ENCODE data around the gene CLTA. TPM values are rescaled to one million over a fixed set of nuclear protein-coding genes. Genes with fewer than 3 reads are reported as not detected.

Gene CLTA
- total and polyA plus RNA-seq, 12 donors, result 95.6 to 301 (median 208) TPM

DNA sequence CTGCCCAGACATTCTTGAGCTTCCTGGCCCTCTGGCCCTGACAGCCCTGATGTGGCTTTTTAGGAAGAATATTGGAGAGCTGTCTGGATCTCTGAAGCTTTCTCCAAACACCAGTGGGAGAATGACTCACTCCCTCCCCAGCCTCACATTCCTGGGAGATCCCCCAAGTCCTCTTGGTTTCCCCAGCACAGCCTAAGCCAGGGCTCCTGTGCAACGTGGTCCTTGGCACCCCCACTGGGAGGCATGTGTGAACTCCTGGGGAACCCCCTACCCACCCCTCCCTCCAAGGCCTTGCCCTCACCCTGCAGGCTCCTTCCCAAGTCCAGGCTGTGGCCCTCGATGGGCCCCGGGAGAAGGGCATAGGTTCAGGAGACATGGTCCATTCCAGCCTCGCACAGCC is 41.5 kb upstream of the CLTA start:
- H3K9me3 ChIP-seq (replicated peaks in 1 of 3), result no peaks in the 10 kb centered on the region
- peaks cover 15 to 31% of the 10 kb centered on the region in 2 donors for H3K4me1 ChIP-seq (replicated peaks in 1 of 2)
- peak in 3 of 7 donors; percentile 48 to 68 (median 49) for DNase-seq
- no peak overlapping the region for H3K4me3 ChIP-seq
- no peaks in the 10 kb centered on the region for H3K27me3 ChIP-seq
- TF ChIP-seq, protein P1, sequence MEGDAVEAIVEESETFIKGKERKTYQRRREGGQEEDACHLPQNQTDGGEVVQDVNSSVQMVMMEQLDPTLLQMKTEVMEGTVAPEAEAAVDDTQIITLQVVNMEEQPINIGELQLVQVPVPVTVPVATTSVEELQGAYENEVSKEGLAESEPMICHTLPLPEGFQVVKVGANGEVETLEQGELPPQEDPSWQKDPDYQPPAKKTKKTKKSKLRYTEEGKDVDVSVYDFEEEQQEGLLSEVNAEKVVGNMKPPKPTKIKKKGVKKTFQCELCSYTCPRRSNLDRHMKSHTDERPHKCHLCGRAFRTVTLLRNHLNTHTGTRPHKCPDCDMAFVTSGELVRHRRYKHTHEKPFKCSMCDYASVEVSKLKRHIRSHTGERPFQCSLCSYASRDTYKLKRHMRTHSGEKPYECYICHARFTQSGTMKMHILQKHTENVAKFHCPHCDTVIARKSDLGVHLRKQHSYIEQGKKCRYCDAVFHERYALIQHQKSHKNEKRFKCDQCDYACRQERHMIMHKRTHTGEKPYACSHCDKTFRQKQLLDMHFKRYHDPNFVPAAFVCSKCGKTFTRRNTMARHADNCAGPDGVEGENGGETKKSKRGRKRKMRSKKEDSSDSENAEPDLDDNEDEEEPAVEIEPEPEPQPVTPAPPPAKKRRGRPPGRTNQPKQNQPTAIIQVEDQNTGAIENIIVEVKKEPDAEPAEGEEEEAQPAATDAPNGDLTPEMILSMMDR (IDR thresholded peaks at IDR 0.05), result no peak
- TF ChIP-seq POLR2A (IDR thresholded peaks at IDR 0.05), result no peak
- 48 to 76% (median 54%) methylated on average over 4 of the region's 4 CpGs for WGBS, 4 donors
- intact Hi-C loops (cut with DNase I), result no loop called here
- peak overlapping the region; percentile 8 to 90 (median 49) for H3K27ac ChIP-seq
- no peaks in the 10 kb centered on the region for H3K36me3 ChIP-seq (replicated peaks in 1 of 2)

DNA sequence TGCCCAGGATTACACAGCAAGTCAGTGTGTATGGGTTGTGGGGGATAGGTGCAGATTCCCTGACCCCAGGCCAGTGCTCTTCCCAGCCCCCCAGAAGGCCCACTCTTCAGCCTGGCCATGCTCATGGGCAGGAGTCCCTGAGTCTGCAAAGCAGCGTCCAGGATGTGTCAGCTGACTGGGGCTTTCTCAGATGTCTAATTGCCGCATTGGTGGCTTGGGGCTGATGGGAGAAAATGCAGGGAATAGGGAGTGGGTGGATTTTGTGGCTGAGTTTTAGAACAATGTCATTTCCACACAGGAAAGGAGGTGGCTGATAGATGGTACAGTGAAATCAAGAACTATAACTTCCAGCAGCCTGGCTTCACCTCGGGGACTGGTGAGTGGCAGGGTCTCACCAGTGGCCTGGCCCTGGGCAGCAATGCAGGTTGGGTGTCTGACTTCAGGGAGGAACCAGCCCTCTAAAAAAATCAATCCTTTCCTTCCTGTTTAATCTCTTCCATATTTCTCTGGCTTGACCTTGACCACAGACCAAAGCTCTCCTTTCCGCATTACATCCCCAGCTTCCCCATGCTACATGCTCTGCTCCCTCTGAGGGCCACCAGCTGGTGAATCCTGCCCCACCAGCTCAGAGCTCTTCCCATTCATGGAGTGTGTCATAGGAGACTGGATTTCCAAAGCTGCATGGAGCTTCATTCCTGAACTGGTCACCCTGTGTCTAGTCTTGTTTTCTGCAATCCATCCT is 40.0 kb upstream of the CLTA start:
- DNase-seq, result no peak
- intact Hi-C loops (cut with DNase I), result no loop called here
- Histone ChIP-seq H3K27me3 (no peaks in the 10 kb centered on the region), H3K9me3 (replicated peaks in 1 of 3) (no peaks in the 10 kb centered on the region), H3K4me1 (replicated peaks in 1 of 2) (peaks cover 15 to 41% of the 10 kb centered on the region in 2 donors), H3K36me3 (replicated peaks in 1 of 2) (no peaks in the 10 kb centered on the region), H3K27ac (peak overlapping the region in 2 of 5 donors; percentile 47 to 75), H3K4me3 (no peak overlapping the region)
- 55 to 60% (median 58%) methylated on average over 4 of the region's 4 CpGs for WGBS, 4 donors
- TF ChIP-seq, protein P1 (IDR thresholded peaks at IDR 0.05), result no peak
- TF ChIP-seq POLR2A (IDR thresholded peaks at IDR 0.05), result no peak

DNA sequence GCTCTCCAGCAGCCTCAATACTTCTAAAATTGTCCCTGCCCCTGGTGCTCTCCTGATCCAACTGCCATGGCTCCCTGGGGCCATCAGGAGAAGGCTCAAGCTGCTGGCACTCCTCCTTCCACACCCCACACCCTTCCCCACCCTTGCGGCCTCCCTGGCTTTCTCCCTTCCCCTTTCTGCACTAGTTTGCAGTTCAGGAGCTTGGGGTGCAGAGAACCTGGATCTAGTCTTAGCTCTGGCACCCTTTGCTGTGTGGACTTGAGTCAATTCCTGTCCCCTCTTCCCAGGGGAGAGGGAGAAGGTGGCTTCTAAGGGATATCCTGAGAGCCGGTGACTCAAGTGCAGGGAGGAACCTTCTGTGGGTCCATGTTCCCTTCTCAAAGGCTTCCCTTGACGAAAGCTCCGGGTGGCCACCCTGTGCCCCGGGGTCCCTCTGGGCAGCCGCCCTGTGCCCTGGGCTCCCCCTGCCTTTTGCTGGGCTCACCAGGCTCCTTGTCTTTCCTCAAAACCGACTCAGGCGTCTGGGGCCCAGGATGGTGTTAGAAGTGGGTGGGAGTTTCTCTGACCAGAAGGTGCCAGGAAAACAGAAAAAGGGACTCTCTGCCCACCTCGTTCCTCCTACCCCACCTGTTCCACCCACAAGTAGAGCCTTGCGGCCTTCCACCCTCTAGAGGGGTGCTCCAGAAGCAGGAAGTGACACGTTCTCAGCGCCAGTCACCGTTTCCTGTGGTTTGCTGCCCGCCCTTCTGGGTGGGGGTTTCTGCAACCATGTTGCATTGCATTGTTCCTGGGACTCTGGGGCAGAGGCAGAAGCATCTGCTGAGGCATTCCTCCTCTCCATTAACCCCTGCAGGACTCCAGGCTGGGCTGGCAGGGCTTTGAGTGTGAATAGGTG is 39.2 kb upstream of the CLTA start:
- Histone ChIP-seq H3K9me3 (replicated peaks in 1 of 3) (no peaks in the 10 kb centered on the region), H3K27me3 (no peaks in the 10 kb centered on the region), H3K4me1 (replicated peaks in 1 of 2) (peaks cover 15 to 41% of the 10 kb centered on the region in 2 donors), H3K36me3 (replicated peaks in 1 of 2) (no peaks in the 10 kb centered on the region), H3K27ac (peak overlapping the region in 2 of 5 donors; percentile 47 to 75), H3K4me3 (no peak overlapping the region)
- WGBS, 4 donors, result 69 to 82% (median 79%) methylated on average over 13 to 14 of the region's 14 CpGs
- intact Hi-C loops (cut with DNase I), result no loop called here
- peak in 6 of 7 donors; percentile 47 to 74 (median 58) for DNase-seq
- TF ChIP-seq, protein P1 (IDR thresholded peaks at IDR 0.05), result no peak
- TF ChIP-seq POLR2A (IDR thresholded peaks at IDR 0.05), result no peak

DNA sequence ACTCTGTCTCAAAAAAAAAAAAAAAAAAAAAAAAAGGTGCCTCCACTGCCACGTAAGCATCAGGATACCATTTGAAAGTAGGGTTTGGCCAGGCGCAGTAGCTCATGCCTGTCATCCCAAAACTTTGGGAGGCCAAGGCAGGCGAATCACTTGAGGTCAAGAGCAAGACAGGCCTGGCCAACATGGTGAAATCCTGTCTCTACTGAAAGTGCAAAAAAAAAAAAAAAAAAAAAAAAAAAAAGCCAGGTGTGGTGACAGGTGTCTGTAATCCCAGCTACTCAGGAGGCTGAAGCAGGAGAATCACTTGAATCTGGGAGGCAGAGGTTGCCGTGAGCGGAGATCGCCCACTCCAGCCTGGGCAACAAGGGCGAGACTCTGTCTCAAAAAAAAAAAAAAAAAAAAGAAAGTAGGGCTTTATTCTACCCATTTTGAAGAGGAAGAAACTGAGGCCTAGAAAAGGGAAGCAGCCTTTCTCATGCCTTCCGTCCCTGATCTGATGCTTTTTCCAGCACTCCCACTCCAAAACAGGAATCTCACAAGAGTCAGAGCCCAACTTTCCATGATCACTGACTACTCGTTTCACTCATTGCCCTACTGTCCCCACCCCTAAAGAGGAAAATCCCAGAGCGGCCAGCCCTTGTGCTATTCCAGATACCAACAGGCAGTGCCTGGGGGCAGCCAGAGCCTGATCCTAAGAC is 37.8 kb upstream of the CLTA start:
- intact Hi-C loops (cut with DNase I), result no loop called here
- Histone ChIP-seq H3K4me3 (no peak overlapping the region), H3K4me1 (replicated peaks in 1 of 2) (peaks cover 15 to 39% of the 10 kb centered on the region in 2 donors), H3K36me3 (replicated peaks in 1 of 2) (no peaks in the 10 kb centered on the region), H3K9me3 (replicated peaks in 1 of 3) (no peaks in the 10 kb centered on the region), H3K27ac (peak overlapping the region in 1 of 5 donors; percentile 30), H3K27me3 (no peaks in the 10 kb centered on the region)
- TF ChIP-seq POLR2A (IDR thresholded peaks at IDR 0.05), result no peak
- TF ChIP-seq, protein P1 (IDR thresholded peaks at IDR 0.05), result no peak
- WGBS, 4 donors, result 92 to 94% (median 93%) methylated on average over 10 of the region's 10 CpGs
- DNase-seq, result no peak
